ENCODE results near the gene ZNF532.

DNA sequence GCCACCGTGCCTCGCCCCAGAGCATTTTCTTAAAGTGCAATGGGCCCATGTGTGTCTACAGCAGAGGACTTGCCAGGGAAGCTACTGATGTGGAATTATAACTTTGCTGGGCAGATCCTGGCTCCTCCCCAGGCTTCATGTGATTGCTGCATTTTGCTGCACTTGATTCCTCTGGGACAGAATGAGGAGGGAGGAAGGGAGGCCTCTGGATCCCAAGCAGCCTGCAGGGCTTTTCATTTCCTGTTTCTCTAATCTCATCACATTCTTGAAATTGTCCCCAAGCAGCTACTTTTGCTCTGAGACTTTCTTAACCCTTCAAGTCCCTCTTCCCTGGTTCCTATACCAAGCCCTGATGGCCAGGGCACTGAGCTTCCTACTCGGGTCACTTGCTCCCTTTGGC lies 140.6 kb downstream of the ZNF532 start:
- TF ChIP-seq, protein P1, sequence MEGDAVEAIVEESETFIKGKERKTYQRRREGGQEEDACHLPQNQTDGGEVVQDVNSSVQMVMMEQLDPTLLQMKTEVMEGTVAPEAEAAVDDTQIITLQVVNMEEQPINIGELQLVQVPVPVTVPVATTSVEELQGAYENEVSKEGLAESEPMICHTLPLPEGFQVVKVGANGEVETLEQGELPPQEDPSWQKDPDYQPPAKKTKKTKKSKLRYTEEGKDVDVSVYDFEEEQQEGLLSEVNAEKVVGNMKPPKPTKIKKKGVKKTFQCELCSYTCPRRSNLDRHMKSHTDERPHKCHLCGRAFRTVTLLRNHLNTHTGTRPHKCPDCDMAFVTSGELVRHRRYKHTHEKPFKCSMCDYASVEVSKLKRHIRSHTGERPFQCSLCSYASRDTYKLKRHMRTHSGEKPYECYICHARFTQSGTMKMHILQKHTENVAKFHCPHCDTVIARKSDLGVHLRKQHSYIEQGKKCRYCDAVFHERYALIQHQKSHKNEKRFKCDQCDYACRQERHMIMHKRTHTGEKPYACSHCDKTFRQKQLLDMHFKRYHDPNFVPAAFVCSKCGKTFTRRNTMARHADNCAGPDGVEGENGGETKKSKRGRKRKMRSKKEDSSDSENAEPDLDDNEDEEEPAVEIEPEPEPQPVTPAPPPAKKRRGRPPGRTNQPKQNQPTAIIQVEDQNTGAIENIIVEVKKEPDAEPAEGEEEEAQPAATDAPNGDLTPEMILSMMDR (optimal IDR thresholded peaks at IDR 0.05 in 1 of 3, IDR thresholded peaks at IDR 0.05 in 1 of 3, conservative IDR thresholded peaks at IDR 0.05 in 1 of 3; ENCODE audit: extremely low read depth in 1 of 3, insufficient read depth in 2 of 3, low read length in 3 of 3): no peak
- TF ChIP-seq EZH2 (IDR thresholded peaks at IDR 0.05; ENCODE audit: low read length): no peak

Measured in keratinocyte (primary cell).